C1 segment of cervical spinal cord (tissue), 14 donors: ENCODE results near the gene SLC6A5.

Experiments
- DNase-seq, 14 donors: peaks; one replicate each; lab custom pipeline; 2025; lab: John Stamatoyannopoulos, UW

SLC6A5 gene

GRCh38 chr11:20596205-20597153 is 2.9 kb upstream of the SLC6A5 start:
- no peak for DNase-seq

- DNase-seq: no peak
Observed at GRCh38 chr11:20597154-20597679, 2.2 kb upstream of the SLC6A5 start.

DNA sequence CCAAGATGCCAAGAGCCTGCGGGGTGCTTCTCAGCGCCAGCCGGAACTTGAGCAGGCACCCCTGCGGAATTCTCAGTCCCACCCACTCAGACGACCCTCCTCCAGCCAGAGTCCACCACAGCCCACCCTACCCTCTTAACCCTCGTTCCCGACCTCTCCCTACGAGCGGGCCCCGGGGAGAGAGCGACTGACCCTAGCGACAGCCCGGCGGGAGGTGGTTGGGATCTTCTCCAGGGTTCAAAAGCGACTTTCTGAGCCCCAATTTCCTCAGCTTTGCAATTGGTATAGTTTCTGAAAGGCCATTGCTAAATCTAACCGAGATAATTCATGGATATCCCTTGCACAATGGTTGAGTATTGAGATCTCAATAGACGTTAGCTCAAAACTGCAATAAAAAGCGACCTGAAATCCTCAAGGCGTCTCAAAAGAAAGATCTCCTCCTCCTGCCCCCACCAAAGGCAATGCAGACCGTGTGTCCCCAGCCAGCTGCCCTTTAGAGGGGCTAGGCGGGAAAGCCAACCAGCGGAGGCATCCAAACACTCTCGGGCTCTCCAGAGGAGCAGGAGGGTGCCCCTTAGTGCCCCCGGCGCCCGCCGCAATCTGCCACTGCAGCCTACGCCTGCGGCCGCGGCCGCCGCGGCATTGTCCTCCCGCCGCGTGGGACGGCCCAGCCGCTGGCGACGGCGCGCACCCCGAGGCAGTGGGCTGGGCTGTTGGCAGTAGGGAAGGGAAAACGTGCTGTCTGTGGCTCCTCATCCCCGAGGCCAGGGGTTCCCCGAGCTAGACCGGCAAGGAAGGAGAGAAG is 1.5 kb upstream of the SLC6A5 start:
- no peak for DNase-seq

DNA sequence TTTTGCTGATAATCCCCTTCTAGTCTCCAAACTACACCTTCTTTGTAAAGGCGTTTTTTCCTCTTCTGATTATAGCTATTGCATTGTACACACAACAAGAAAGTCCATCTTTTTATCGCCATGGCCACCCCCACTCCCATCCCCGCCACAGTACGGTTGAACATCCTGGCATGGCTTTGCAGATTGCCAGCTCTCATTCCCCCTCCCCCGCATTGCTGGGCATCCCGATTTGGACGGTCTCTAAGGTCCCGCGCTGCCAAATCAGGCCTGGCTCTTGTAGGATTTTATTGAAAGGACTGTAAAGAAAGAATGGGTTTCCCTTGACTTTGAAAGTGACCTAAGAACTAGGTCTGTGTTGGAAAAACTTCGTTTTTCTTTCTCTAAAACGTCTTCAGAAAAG is 916 bp upstream of the SLC6A5 start:
- DNase-seq: no peak

- no peak for DNase-seq
Observed at GRCh38 chr11:20600020-20600346, 575 bp downstream of the SLC6A5 start.

GRCh38 chr11:20600551-20600950 is 1.1 kb downstream of the SLC6A5 start:
- no peak for DNase-seq

DNA sequence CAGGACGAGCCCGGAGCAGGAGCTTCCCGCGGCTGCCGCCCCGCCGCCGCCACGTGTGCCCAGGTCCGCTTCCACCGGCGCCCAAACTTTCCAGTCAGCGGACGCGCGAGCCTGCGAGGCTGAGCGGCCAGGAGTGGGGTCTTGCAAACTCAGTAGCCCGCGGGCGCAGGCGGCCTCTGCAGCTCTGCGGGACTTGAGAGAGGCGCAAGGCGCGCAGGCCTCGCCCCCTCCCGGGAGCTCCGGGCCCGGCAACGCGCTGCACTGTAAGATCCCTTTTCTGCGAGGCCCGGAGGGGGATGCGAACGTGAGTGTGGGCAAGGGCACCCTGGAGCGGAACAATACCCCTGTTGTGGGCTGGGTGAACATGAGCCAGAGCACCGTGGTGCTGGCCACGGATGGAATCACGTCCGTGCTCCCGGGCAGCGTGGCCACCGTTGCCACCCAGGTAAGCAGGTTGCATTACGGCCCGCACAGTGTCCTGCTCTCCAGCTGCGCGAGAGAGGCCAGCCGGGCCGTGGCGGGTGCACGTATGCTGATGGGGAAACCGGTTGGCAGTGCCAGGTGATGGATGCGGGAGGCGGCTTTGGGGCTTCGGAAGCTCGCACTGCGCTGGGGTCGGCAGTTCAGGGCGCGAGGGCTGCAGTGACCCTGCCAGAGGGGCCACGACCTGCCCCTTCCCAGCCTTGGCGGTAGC is 2.0 kb downstream of the SLC6A5 start:
- no peak for DNase-seq

- no peak for DNase-seq
Observed at GRCh38 chr11:20604295-20604803, 4.9 kb downstream of the SLC6A5 start.

- DNase-seq: no peak
Observed at GRCh38 chr11:20604864-20605601, 5.6 kb downstream of the SLC6A5 start.

DNA sequence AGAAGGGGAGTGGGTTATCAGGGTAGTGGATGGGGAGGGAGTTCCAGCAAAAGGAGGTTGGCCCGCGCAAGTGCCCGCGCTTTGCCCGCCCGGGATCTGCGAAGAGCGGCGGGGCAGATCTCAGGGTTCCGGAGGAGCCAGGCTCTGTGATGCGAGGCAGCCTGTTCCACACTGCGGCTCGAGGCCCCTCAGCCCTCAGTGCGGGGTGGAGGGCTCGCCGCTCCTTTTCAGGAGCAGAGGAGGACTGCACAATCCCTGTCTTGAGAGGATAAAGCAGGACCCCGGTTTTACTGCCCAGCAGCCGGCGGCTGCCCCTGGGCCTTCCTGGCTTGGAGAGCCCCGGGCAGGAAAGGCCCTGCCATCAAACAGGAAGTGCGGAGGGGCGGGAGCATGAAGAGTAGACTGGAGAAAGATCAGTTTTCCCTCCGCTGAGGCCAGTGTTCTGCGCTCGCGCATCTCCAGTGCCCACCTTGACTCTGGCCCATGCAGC is 6.2 kb downstream of the SLC6A5 start:
- no peak for DNase-seq

GRCh38 chr11:20608934-20609333 is 9.5 kb downstream of the SLC6A5 start:
- no peak for DNase-seq

DNA sequence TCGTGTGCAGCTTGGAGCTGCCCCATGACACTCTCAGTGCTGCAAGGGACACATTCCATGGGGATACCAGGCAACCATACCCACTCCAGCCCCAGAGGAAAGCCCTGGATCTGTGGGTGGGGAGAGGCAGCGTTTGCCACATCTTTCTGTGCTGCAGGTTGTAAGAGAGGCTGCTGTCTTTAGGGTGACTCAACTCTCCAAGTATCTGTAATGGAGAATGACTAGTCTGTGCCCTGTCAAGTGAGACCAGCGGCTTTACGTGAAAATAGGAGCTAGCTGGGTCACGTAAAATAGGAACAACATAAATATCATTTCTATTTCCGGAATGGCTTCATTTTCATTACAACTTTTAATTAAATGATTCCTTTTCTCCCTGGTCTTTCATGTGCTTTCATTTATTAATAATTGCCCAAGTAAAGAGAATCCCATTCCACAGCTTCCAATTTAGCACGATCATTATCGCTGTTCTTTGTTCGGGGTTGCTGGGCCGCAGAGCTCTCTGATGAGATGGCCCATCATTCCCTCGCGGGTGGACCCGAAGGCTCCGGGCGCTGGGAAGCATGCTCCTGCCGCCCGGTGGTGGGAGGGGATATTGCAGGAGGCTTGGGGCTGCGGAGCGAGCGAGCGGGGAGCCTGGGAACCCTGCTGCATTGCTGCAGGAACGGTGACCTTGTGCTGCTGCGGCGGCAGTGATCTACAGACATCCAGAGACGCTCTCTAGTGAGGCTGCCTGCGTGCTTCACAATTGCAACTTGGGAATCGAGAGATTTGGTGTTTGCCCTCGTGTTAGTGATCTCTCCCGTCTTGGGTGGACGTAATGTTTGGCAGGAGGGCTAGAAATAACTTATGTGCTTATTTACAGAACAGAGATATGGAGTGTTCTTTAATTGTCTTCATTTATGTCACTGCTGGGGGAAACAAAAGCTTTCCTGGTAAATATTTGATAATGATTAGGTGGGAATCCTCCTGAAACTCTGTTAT is 10.6 kb downstream of the SLC6A5 start:
- DNase-seq: peak in 13 of 14 donors; percentile 8 to 79 (median 37)

DNA sequence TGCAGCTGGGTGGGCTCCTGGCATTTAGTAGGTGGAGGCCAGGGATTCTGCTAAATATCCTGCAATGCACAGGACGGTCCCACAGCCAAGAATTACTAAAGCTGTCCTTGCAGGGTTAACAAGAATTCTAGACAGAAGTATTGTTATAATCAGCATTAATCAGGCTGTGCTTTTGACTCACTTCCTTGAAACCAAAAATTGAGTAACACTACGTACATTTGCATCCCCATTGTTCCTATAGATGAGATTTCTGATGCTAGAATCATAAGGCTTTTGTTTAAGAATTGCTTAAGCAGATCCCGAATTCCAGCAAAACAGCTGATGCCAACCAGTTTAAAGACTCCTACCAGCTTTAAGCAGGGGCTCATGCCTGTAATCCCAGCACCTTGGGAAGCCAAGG is 11.4 kb downstream of the SLC6A5 start:
- DNase-seq: no peak

GRCh38 chr11:20611445-20611844 is 12.0 kb downstream of the SLC6A5 start:
- no peak for DNase-seq

- no peak for DNase-seq
Observed at GRCh38 chr11:20611892-20612291, 12.5 kb downstream of the SLC6A5 start.

DNA sequence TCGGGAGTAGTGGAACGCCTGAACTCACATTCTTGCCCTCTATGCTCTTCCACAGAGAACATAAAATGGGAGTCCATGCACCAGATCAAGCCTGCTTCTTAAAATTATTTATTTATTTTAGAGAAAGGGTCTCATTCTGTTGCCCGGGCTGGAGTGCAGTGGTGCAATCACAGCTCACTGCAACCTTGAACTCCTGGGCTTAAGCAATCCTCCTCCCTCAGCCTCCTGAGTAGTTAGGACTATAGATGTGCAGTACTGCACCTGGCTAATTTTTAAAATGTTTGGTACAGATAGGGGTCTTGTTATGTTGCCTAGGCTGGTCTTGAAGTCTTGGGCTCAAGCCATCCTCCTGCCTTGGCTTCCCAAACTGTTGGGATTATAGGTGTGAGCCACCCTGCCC is 13.0 kb downstream of the SLC6A5 start:
- DNase-seq: no peak

- peak in 1 of 14 donors; percentile 2 for DNase-seq
Observed at GRCh38 chr11:20616920-20617319, 17.5 kb downstream of the SLC6A5 start.

GRCh38 chr11:20617346-20618005 is 18.1 kb downstream of the SLC6A5 start:
- no peak for DNase-seq

DNA sequence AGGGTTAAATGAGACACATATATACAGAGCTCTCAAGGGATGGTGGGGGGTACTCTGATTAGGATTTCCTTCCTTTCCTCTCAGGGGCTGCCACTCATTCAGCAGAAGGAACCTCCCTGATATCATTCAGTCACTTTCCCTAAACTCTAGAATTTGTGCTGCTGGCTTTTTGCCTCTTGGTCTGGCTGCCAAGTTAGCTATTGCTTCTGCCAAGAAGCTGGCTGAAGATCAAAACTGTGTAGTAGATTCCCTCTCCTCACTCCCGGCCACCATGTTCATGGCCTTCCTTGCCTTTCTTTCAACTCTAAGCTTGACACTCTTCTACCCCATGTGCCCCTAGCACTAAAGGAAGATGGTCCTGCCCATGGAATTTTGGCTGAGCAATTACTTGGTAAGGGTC is 18.7 kb downstream of the SLC6A5 start:
- peak in 2 of 14 donors; percentile 3 to 5 for DNase-seq
